Measurements from ENCODE around the gene RBPMS2.
"Not testable (repeated sequence)": the region's sequence is repeated elsewhere in the genome, so short reads cannot be mapped to it uniquely, and the experiment has no call there.

The RBPMS2 gene

GRCh38 chr15:64775551-64776401 lies at the start of gene RBPMS2:
TSS of gene RBPMS2 (minus strand) at chr15:64775589. CDS start at chr15:64775319, 270 bp downstream.
- Histone ChIP-seq H3K4me3 (ENCODE audit: low read depth, low read length) (peak within 1 kb of the TSS; percentile 47), H3K36me3 (no peaks in the 10 kb centered on the region), H3K27me3 (ENCODE audit: insufficient read depth, low read depth, severe bottlenecking) (no peaks in the 10 kb centered on the region), H3K9me3 (ENCODE audit: severe bottlenecking) (no peaks in the 10 kb centered on the region), H3K27ac (peak within 1 kb of the TSS; percentile 50)
- no peak for TF ChIP-seq CTCF (IDR thresholded peaks at IDR 0.05; ENCODE audit: low read depth, low read length)
- peak; percentile 17 for DNase-seq

- DNase-seq: no peak
- Histone ChIP-seq H3K27me3 (ENCODE audit: insufficient read depth, low read depth, severe bottlenecking) (no peaks in the 10 kb centered on the region), H3K36me3 (peaks cover 17% of the 10 kb centered on the region), H3K27ac (peak overlapping the region; percentile 80), H3K4me3 (ENCODE audit: low read depth, low read length) (peak overlapping the region; percentile 86), H3K9me3 (ENCODE audit: severe bottlenecking) (no peaks in the 10 kb centered on the region)
- no peak for TF ChIP-seq CTCF (IDR thresholded peaks at IDR 0.05; ENCODE audit: low read depth, low read length)
Observed at GRCh38 chr15:64824929-64825430, 49.6 kb upstream of the RBPMS2 start.

- Histone ChIP-seq H3K36me3 (peaks cover 22% of the 10 kb centered on the region), H3K27me3 (ENCODE audit: insufficient read depth, low read depth, severe bottlenecking) (no peaks in the 10 kb centered on the region), H3K27ac (no peak overlapping the region), H3K4me3 (ENCODE audit: low read depth, low read length) (no peak overlapping the region), H3K9me3 (ENCODE audit: severe bottlenecking) (no peaks in the 10 kb centered on the region)
- no peak for TF ChIP-seq CTCF (IDR thresholded peaks at IDR 0.05; ENCODE audit: low read depth, low read length)
- no peak for DNase-seq
Observed at GRCh38 chr15:64816452-64816851, 41.1 kb upstream of the RBPMS2 start.

- not testable (repeated sequence) for H3K27me3 ChIP-seq (ENCODE audit: insufficient read depth, low read depth, severe bottlenecking); H3K9me3 ChIP-seq (ENCODE audit: severe bottlenecking); DNase-seq; H3K27ac ChIP-seq; H3K4me3 ChIP-seq (ENCODE audit: low read depth, low read length)
- peaks cover 12% of the 10 kb centered on the region; the same call in 1 of the 2 replicates for H3K36me3 ChIP-seq
Observed at GRCh38 chr15:64814965-64815364, 39.6 kb upstream of the RBPMS2 start.

- not testable (repeated sequence) for H3K27ac ChIP-seq; H3K9me3 ChIP-seq (ENCODE audit: severe bottlenecking); H3K4me3 ChIP-seq (ENCODE audit: low read depth, low read length); H3K27me3 ChIP-seq (ENCODE audit: insufficient read depth, low read depth, severe bottlenecking); H3K36me3 ChIP-seq; DNase-seq
Observed at GRCh38 chr15:64814283-64814682, 38.9 kb upstream of the RBPMS2 start.

GRCh38 chr15:64813075-64813474 lies 37.7 kb upstream of the RBPMS2 start:
- H3K27ac ChIP-seq: no peak overlapping the region
- H3K36me3 ChIP-seq: peaks cover 6% of the 10 kb centered on the region; the same call in 1 of the 2 replicates
- H3K4me3 ChIP-seq (ENCODE audit: low read depth, low read length): no peak overlapping the region
- no peak for DNase-seq
- H3K9me3 ChIP-seq (ENCODE audit: severe bottlenecking): no peaks in the 10 kb centered on the region
- H3K27me3 ChIP-seq (ENCODE audit: insufficient read depth, low read depth, severe bottlenecking): no peaks in the 10 kb centered on the region
- TF ChIP-seq CTCF (IDR thresholded peaks at IDR 0.05; ENCODE audit: low read depth, low read length): no peak
